ENCODE data around the gene SNAP29. TPM values are rescaled to one million over a fixed set of nuclear protein-coding genes. Genes with fewer than 3 reads are reported as not detected.
"Not testable (repeated sequence)": the region's sequence is repeated elsewhere in the genome, so short reads cannot be mapped to it uniquely, and the experiment has no call there.

The SNAP29 gene
- total RNA-seq, 2 experiments from 2014 or later: 32.3 to 38.5 TPM

- ATAC-seq (no peak), DNase-seq (no peak)
- Mint-ChIP-seq H3K4me3 (no peak overlapping the region), H3K4me1 (no peaks in the 10 kb centered on the region), H3K27me3 (no peaks in the 10 kb centered on the region), H3K36me3 (peaks cover 17% of the 10 kb centered on the region), H3K9me3 (ENCODE audit: low read depth) (no peaks in the 10 kb centered on the region), H3K27ac (no peak overlapping the region)
- CTCF ChIA-PET: no interaction called here
These were observed 36.6 kb upstream of the SNAP29 start for GRCh38 chr22:20822240-20822639.

- no peak overlapping the region for H3K4me3 Mint-ChIP-seq
- H3K36me3 Mint-ChIP-seq: peaks cover 16% of the 10 kb centered on the region
- CTCF ChIA-PET: no interaction called here
- H3K27ac Mint-ChIP-seq: no peak overlapping the region
- no peaks in the 10 kb centered on the region for H3K4me1 Mint-ChIP-seq
- ATAC-seq: no peak
- H3K27me3 Mint-ChIP-seq: no peaks in the 10 kb centered on the region
- H3K9me3 Mint-ChIP-seq (ENCODE audit: low read depth): no peaks in the 10 kb centered on the region
- no peak for DNase-seq
These were observed 35.5 kb upstream of the SNAP29 start for GRCh38 chr22:20823264-20823663.

GRCh38 chr22:20825216-20825615 lies 33.6 kb upstream of the SNAP29 start:
- H3K9me3 Mint-ChIP-seq (ENCODE audit: low read depth); ATAC-seq: not testable (repeated sequence)

GRCh38 chr22:20825624-20826023 lies 33.2 kb upstream of the SNAP29 start:
- DNase-seq: no peak
- Mint-ChIP-seq H3K4me3 (no peak overlapping the region), H3K9me3 (ENCODE audit: low read depth) (no peaks in the 10 kb centered on the region), H3K4me1 (no peaks in the 10 kb centered on the region), H3K27me3 (no peaks in the 10 kb centered on the region), H3K36me3 (peaks cover 23% of the 10 kb centered on the region), H3K27ac (no peak overlapping the region)
- CTCF ChIA-PET: interaction anchor here (0.6 to 1.2 kb wide), 3 partner anchors 41 to 277 kb away, joined by 3 read pairs; no protein-coding TSS in a partner anchor
- ATAC-seq: no peak

More at GRCh38 chr22:20825216-20825615, 33.6 kb upstream of the SNAP29 start:
- CTCF ChIA-PET: interaction anchor here (0.6 to 1.2 kb wide), 3 partner anchors 41 to 277 kb away, joined by 3 read pairs; no protein-coding TSS in a partner anchor
- H3K36me3 Mint-ChIP-seq: peaks cover 21% of the 10 kb centered on the region
- H3K27ac Mint-ChIP-seq, H3K4me1 Mint-ChIP-seq, DNase-seq, H3K27me3 Mint-ChIP-seq, H3K4me3 Mint-ChIP-seq: not testable (repeated sequence)

GRCh38 chr22:20826373-20827152 lies 32.2 kb upstream of the SNAP29 start:
- H3K4me3 Mint-ChIP-seq; ATAC-seq; H3K27me3 Mint-ChIP-seq; DNase-seq; H3K27ac Mint-ChIP-seq; H3K4me1 Mint-ChIP-seq; CTCF ChIA-PET; H3K9me3 Mint-ChIP-seq (ENCODE audit: low read depth): not testable (repeated sequence)
- H3K36me3 Mint-ChIP-seq: peaks cover 25% of the 10 kb centered on the region

- Mint-ChIP-seq H3K4me3 (no peak overlapping the region), H3K36me3 (peaks cover 36% of the 10 kb centered on the region), H3K4me1 (no peaks in the 10 kb centered on the region), H3K27me3 (no peaks in the 10 kb centered on the region), H3K27ac (no peak overlapping the region), H3K9me3 (ENCODE audit: low read depth) (no peaks in the 10 kb centered on the region)
- DNase-seq (no peak), ATAC-seq (no peak)
- CTCF ChIA-PET: no interaction called here
These were observed 29.2 kb upstream of the SNAP29 start for GRCh38 chr22:20829491-20830134.

- CTCF ChIA-PET: no interaction called here
These were observed 25.6 kb upstream of the SNAP29 start for GRCh38 chr22:20833225-20833665.

GRCh38 chr22:20834206-20834605 lies 24.6 kb upstream of the SNAP29 start:
- DNase-seq (no peak), ATAC-seq (no peak)
- CTCF ChIA-PET: no interaction called here
- Mint-ChIP-seq H3K9me3 (ENCODE audit: low read depth) (no peaks in the 10 kb centered on the region), H3K4me3 (no peak overlapping the region), H3K4me1 (peaks cover 10% of the 10 kb centered on the region), H3K27ac (no peak overlapping the region), H3K36me3 (peaks cover 31% of the 10 kb centered on the region), H3K27me3 (no peaks in the 10 kb centered on the region)

More at GRCh38 chr22:20833225-20833665, 25.6 kb upstream of the SNAP29 start:
- H3K9me3 Mint-ChIP-seq (ENCODE audit: low read depth): no peaks in the 10 kb centered on the region
- ATAC-seq (no peak), DNase-seq (no peak)
- H3K36me3 Mint-ChIP-seq: peaks cover 33% of the 10 kb centered on the region
- peaks cover 10% of the 10 kb centered on the region for H3K4me1 Mint-ChIP-seq
- H3K27me3 Mint-ChIP-seq: no peaks in the 10 kb centered on the region
- no peak overlapping the region for H3K27ac Mint-ChIP-seq
- no peak overlapping the region for H3K4me3 Mint-ChIP-seq

GRCh38 chr22:20834725-20835124 lies 24.1 kb upstream of the SNAP29 start:
- H3K27me3 Mint-ChIP-seq: no peaks in the 10 kb centered on the region
- no peak overlapping the region for H3K27ac Mint-ChIP-seq
- DNase-seq (no peak), ATAC-seq (no peak)
- H3K4me3 Mint-ChIP-seq: no peak overlapping the region
- no peaks in the 10 kb centered on the region for H3K9me3 Mint-ChIP-seq (ENCODE audit: low read depth)
- peaks cover 10% of the 10 kb centered on the region for H3K4me1 Mint-ChIP-seq
- H3K36me3 Mint-ChIP-seq: peaks cover 29% of the 10 kb centered on the region
- CTCF ChIA-PET: no interaction called here

GRCh38 chr22:20836987-20837823 lies 21.6 kb upstream of the SNAP29 start:
- ATAC-seq (no peak), DNase-seq (no peak)
- Mint-ChIP-seq H3K27me3 (no peaks in the 10 kb centered on the region), H3K9me3 (ENCODE audit: low read depth) (no peaks in the 10 kb centered on the region), H3K4me1 (peaks cover 25% of the 10 kb centered on the region), H3K27ac (no peak overlapping the region), H3K36me3 (peaks cover 17% of the 10 kb centered on the region), H3K4me3 (no peak overlapping the region)
- CTCF ChIA-PET: no interaction called here

- H3K27me3 Mint-ChIP-seq; H3K4me3 Mint-ChIP-seq; H3K36me3 Mint-ChIP-seq; ATAC-seq; H3K9me3 Mint-ChIP-seq (ENCODE audit: low read depth); H3K27ac Mint-ChIP-seq; DNase-seq; CTCF ChIA-PET: not testable (repeated sequence)
- H3K4me1 Mint-ChIP-seq: peaks cover 25% of the 10 kb centered on the region
These were observed 19.5 kb upstream of the SNAP29 start for GRCh38 chr22:20839354-20839753.

GRCh38 chr22:20839837-20840645 lies 18.8 kb upstream of the SNAP29 start:
- Mint-ChIP-seq H3K27me3 (no peaks in the 10 kb centered on the region), H3K36me3 (peaks cover 2% of the 10 kb centered on the region), H3K4me1 (peaks cover 25% of the 10 kb centered on the region), H3K9me3 (ENCODE audit: low read depth) (no peaks in the 10 kb centered on the region), H3K27ac (no peak overlapping the region), H3K4me3 (no peak overlapping the region)
- ATAC-seq (no peak), DNase-seq (no peak)
- CTCF ChIA-PET: no interaction called here

Data from activated CD8-positive, alpha-beta memory T cell treated with anti-CD3 and anti-CD28 coated beads, Interleukin-2, amount 10 ng/mL, durations not matched to agents 7 days and 5 days (primary cell).